Measurements from ENCODE around the gene GMIP. TPM values are rescaled to one million over a fixed set of nuclear protein-coding genes. Genes with fewer than 3 reads are reported as not detected.

GMIP gene
- total RNA-seq, 2 experiments from 2014 or later = 78.6 to 79.4 TPM

- Mint-ChIP-seq H3K27me3 (no peaks in the 10 kb centered on the region), H3K27ac (no peak overlapping the region), H3K9me3 (no peaks in the 10 kb centered on the region), H3K4me3 (no peak overlapping the region), H3K4me1 (ENCODE audit: low read depth) (peaks cover 20% of the 10 kb centered on the region), H3K36me3 (peaks cover 53% of the 10 kb centered on the region)
- intact Hi-C loops (cut with micrococcal nuclease) = no loop called here
- POLR2A ChIA-PET = interaction anchor here (0.6 kb wide), 1 partner anchor 141 kb away, joined by 4 read pairs; the partner anchor contains the start of gene NDUFA13
- CTCF ChIA-PET = interaction anchor here (0.6 to 2.8 kb wide), 4 partner anchors 13 to 240 kb away, joined by 3 to 7 read pairs (median 4); partner anchors contain the start of gene GMIP
- DNase-seq = no peak
Observed at GRCh38 chr19:19657397-19657783, 13.9 kb upstream of the GMIP start.

- Mint-ChIP-seq H3K27me3 (no peaks in the 10 kb centered on the region), H3K36me3 (peaks cover 53% of the 10 kb centered on the region), H3K9me3 (no peaks in the 10 kb centered on the region), H3K27ac (no peak overlapping the region), H3K4me1 (ENCODE audit: low read depth) (peaks cover 13% of the 10 kb centered on the region), H3K4me3 (no peak overlapping the region)
- CTCF ChIA-PET = interaction anchor here (0.8 to 2.8 kb wide), 3 partner anchors 13 to 124 kb away, joined by 3 to 7 read pairs (median 5); partner anchors contain the start of gene GMIP
- POLR2A ChIA-PET = no interaction called here
- no peak for DNase-seq
- intact Hi-C loops (cut with micrococcal nuclease) = no loop called here
Observed at GRCh38 chr19:19656451-19657396, 13.3 kb upstream of the GMIP start.

GRCh38 chr19:19655641-19656343 lies 12.3 kb upstream of the GMIP start:
- no peak for DNase-seq
- H3K27me3 Mint-ChIP-seq = no peaks in the 10 kb centered on the region
- intact Hi-C loops (cut with micrococcal nuclease) = no loop called here
- H3K36me3 Mint-ChIP-seq = peaks cover 46% of the 10 kb centered on the region
- CTCF ChIA-PET = no interaction called here
- no peak overlapping the region for H3K27ac Mint-ChIP-seq
- H3K4me3 Mint-ChIP-seq = no peak overlapping the region
- H3K4me1 Mint-ChIP-seq (ENCODE audit: low read depth) = peaks cover 4% of the 10 kb centered on the region
- no peaks in the 10 kb centered on the region for H3K9me3 Mint-ChIP-seq
- POLR2A ChIA-PET = no interaction called here

GRCh38 chr19:19655051-19655594 lies 11.7 kb upstream of the GMIP start:
- Mint-ChIP-seq H3K9me3 (no peaks in the 10 kb centered on the region), H3K4me3 (no peak overlapping the region), H3K27ac (no peak overlapping the region), H3K4me1 (ENCODE audit: low read depth) (peaks cover 4% of the 10 kb centered on the region), H3K27me3 (no peaks in the 10 kb centered on the region), H3K36me3 (peaks cover 46% of the 10 kb centered on the region)
- ChIA-PET CTCF (interaction anchor here (1.3 kb wide), 1 partner anchor 11 kb away, joined by 4 read pairs; no protein-coding TSS in a partner anchor), POLR2A (no interaction called here)
- DNase-seq = no peak
- intact Hi-C loops (cut with micrococcal nuclease) = no loop called here

DNA sequence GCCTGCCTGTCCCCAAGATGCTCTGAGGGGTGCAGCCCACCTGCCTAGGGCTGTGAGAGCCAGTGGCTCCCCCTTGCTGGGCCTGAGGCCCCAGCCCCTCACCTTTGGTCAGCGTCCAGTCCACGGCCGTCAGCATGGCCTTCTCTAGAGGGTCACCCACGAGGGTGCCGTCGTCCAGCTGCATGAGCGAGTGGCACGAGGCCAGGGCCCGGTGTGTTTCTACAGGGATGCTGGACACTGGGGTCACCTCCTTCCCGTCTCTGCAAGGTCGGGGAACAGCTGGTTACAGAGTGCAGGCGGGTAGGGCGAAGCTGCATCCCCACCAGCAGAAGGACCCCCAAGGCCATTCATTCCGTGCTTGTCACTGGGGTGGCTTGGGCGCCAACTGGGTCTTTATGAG lies 11.0 kb upstream of the GMIP start:
- Mint-ChIP-seq H3K4me1 (ENCODE audit: low read depth) (no peaks in the 10 kb centered on the region), H3K27ac (no peak overlapping the region), H3K36me3 (peaks cover 46% of the 10 kb centered on the region), H3K27me3 (no peaks in the 10 kb centered on the region), H3K9me3 (no peaks in the 10 kb centered on the region), H3K4me3 (no peak overlapping the region)
- ChIA-PET CTCF (interaction anchor here (1.3 kb wide), 1 partner anchor 10 kb away, joined by 4 read pairs; no protein-coding TSS in a partner anchor), POLR2A (no interaction called here)
- intact Hi-C loops (cut with micrococcal nuclease) = no loop called here
- no peak for DNase-seq

- Mint-ChIP-seq H3K27me3 (no peaks in the 10 kb centered on the region), H3K36me3 (peaks cover 44% of the 10 kb centered on the region), H3K9me3 (no peaks in the 10 kb centered on the region), H3K4me3 (no peak overlapping the region), H3K4me1 (ENCODE audit: low read depth) (no peaks in the 10 kb centered on the region), H3K27ac (no peak overlapping the region)
- intact Hi-C loops (cut with micrococcal nuclease) = no loop called here
- ChIA-PET POLR2A (interaction anchor here (0.6 kb wide), 2 partner anchors 9 to 102 kb away, joined by 3 read pairs; no protein-coding TSS in a partner anchor), CTCF (interaction anchor here (2.6 kb wide), 1 partner anchor 10 kb away, joined by 13 read pairs; the partner anchor contains the start of gene GMIP)
- no peak for DNase-seq
Observed at GRCh38 chr19:19653597-19654147, 10.2 kb upstream of the GMIP start.

DNA sequence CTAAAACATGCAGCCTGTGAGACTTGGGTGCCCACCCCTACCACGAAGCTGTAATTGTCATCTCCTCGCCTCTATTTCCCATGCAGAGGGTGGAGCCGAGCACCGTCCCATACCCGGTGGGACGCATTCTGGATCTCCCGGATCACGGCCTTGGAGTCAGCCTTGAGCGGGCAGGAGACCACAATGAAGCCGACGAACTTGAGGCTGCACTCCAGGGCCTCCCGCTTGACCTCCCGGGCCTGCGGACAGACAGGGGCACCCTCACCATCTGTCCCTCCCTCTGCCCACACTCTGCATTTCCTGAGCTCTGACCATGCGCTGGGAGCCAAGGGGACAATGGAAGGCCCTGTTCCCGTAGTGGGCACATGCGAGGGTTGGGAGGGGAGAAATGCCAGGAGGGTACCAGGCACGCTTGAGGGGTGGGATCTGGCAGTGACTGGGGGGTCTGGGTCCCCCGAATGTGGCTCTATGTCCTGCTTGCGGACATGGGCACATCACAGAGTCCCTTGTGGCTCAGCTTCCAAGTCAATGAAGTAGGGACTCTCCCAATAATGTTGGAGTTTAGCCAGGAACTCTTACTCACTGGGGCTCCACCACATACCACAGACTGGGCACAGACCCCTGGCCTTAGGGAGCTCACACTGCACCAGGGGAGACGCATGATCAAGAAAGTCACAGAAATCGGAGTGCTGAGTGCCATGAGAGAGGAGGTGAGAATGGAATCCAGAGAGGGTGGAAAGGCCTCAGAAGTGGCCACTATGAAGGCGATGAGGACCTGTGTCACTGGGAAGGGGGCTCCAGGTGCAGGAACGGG lies 9.2 kb upstream of the GMIP start:
- no peaks in the 10 kb centered on the region for H3K4me1 Mint-ChIP-seq (ENCODE audit: low read depth)
- CTCF ChIA-PET = interaction anchor here (2.6 to 3.5 kb wide), 3 partner anchors 9 to 120 kb away, joined by 11 to 15 read pairs (median 13); partner anchors contain the start of gene GMIP
- no peak overlapping the region for H3K27ac Mint-ChIP-seq
- H3K4me3 Mint-ChIP-seq = no peak overlapping the region
- intact Hi-C loops (cut with micrococcal nuclease) = no loop called here
- POLR2A ChIA-PET = interaction anchor here (0.6 to 1.8 kb wide), 3 partner anchors 9 to 101 kb away, joined by 3 to 6 read pairs (median 3); no protein-coding TSS in a partner anchor
- H3K9me3 Mint-ChIP-seq = no peaks in the 10 kb centered on the region
- no peaks in the 10 kb centered on the region for H3K27me3 Mint-ChIP-seq
- no peak for DNase-seq
- peaks cover 39% of the 10 kb centered on the region for H3K36me3 Mint-ChIP-seq

DNA sequence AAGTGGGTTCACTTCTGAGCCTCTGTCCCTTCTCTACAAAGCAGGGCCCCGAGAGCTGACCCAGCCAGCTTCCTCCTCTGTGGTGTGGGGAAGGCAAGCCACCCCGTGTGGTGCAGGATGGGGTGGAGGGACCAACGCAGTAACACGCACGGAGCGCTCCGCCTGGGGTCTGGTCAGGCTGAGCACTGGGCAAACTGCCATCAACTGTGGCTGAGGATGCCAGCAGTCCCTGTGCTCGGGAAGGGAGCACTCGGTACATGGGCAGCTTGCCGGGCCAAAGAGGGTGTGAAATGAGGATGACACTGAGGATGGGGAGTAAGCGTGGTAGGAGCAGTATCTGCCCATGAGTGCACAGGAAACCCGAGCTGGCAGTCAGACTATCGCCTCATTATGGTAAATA lies 7.6 kb upstream of the GMIP start:
- no peaks in the 10 kb centered on the region for H3K27me3 Mint-ChIP-seq
- no peak overlapping the region for H3K4me3 Mint-ChIP-seq
- ChIA-PET POLR2A (interaction anchor here (1.3 to 1.8 kb wide), 2 partner anchors 11 to 23 kb away, joined by 3 to 6 read pairs; partner anchors contain the start of gene LPAR2), CTCF (interaction anchor here (1.0 to 3.5 kb wide), 3 partner anchors 97 to 119 kb away, joined by 3 to 15 read pairs (median 11); no protein-coding TSS in a partner anchor)
- no peaks in the 10 kb centered on the region for H3K9me3 Mint-ChIP-seq
- no peaks in the 10 kb centered on the region for H3K4me1 Mint-ChIP-seq (ENCODE audit: low read depth)
- H3K27ac Mint-ChIP-seq = no peak overlapping the region
- intact Hi-C loops (cut with micrococcal nuclease) = no loop called here
- H3K36me3 Mint-ChIP-seq = peaks cover 29% of the 10 kb centered on the region
- DNase-seq = no peak

DNA sequence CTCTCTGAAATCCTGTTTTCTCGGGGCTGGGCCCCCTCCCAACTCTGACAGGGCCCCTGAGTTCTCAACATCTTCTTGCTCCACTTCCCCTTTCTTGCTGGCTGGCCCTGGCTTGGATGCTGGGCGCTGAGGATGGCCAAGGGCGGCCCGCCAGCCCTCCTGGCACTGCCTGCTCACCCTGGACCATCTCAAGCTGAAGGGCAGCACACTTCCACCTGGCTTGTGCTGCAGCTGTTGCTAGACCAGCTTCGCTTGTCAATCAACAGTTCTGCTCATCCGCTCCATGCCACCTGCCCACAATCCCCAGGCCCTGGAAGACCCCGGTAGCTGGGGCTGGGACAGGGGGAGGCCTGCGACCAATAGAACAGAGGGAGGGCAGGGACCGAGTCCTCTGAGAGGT lies 6.9 kb upstream of the GMIP start:
- Mint-ChIP-seq H3K4me3 (no peak overlapping the region), H3K36me3 (peaks cover 28% of the 10 kb centered on the region), H3K27me3 (no peaks in the 10 kb centered on the region), H3K27ac (no peak overlapping the region), H3K9me3 (no peaks in the 10 kb centered on the region), H3K4me1 (ENCODE audit: low read depth) (no peaks in the 10 kb centered on the region)
- DNase-seq = no peak
- intact Hi-C loops (cut with micrococcal nuclease) = no loop called here
- CTCF ChIA-PET = interaction anchor here (1.0 to 3.5 kb wide), 3 partner anchors 96 to 118 kb away, joined by 3 to 15 read pairs (median 11); no protein-coding TSS in a partner anchor
- POLR2A ChIA-PET = interaction anchor here (1.3 kb wide), 1 partner anchor 13 kb away, joined by 4 read pairs; the partner anchor contains the start of gene ATP13A1

DNA sequence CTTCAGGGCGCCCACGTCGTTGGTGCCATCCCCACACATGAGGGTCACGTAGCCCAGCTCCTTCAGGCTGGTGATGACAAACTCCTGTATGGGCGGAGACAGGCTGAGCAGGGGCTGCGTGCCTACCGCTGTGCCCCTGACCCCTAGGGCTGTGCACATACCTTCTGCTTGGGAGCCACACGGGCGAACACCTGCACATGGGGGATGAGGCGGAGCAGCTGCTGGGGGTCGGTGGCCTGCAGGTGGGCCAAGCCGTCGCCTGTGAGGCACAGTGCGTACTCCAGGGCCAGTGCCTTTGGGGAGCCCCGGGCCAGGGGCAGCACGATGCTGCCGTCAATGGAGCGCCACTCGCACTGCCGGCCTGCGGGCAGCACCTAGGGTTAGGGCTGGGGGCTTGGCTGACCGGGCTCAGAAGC lies 6.1 kb upstream of the GMIP start:
- no peak overlapping the region for H3K27ac Mint-ChIP-seq
- no peaks in the 10 kb centered on the region for H3K4me1 Mint-ChIP-seq (ENCODE audit: low read depth)
- ChIA-PET CTCF (interaction anchor here (3.1 kb wide), 1 partner anchor 95 kb away, joined by 11 read pairs; no protein-coding TSS in a partner anchor), POLR2A (interaction anchor here (1.0 to 1.3 kb wide), 2 partner anchors 13 to 22 kb away, joined by 3 to 4 read pairs; partner anchors contain the start of gene ATP13A1)
- H3K4me3 Mint-ChIP-seq = no peak overlapping the region
- H3K36me3 Mint-ChIP-seq = peaks cover 29% of the 10 kb centered on the region
- H3K27me3 Mint-ChIP-seq = no peaks in the 10 kb centered on the region
- no peaks in the 10 kb centered on the region for H3K9me3 Mint-ChIP-seq
- intact Hi-C loops (cut with micrococcal nuclease) = no loop called here
- no peak for DNase-seq

DNA sequence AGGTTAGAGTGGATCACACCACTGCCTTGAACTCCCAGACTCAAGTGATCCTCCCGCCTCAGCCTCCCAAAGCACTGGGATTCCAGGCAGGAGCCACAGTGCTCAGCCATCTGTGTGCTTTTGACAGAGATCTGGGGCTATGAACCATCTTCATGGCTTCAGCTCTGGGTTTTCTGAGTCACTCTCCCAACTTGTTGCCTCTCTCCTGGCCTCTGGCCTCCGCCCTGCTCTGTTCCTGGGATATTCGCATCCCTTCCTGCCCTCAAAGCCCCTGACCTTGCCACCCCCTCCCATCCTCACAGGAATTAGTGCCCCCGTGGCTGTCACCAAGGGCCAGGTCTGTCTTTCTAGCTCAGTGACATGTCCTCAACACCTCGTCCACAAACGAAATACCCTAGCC lies 5.7 kb upstream of the GMIP start:
- Mint-ChIP-seq H3K9me3 (no peaks in the 10 kb centered on the region), H3K27ac (no peak overlapping the region), H3K27me3 (no peaks in the 10 kb centered on the region), H3K36me3 (peaks cover 28% of the 10 kb centered on the region), H3K4me3 (no peak overlapping the region), H3K4me1 (ENCODE audit: low read depth) (no peaks in the 10 kb centered on the region)
- no peak for DNase-seq
- ChIA-PET CTCF (no interaction called here), POLR2A (interaction anchor here (1.0 to 1.3 kb wide), 2 partner anchors 14 to 22 kb away, joined by 3 to 4 read pairs; partner anchors contain the start of gene ATP13A1)
- intact Hi-C loops (cut with micrococcal nuclease) = no loop called here
